GM12892 (cell line): ENCODE measurements around the gene KPTN.

Experiments used
- POLR2A ChIP-seq: IDR thresholded peaks from 2 replicates; pipeline ENCODE4 v1.6.1; 2011; ENCODE audit warnings: low read depth, low read length, control low read depth
- TAF1 ChIP-seq: IDR thresholded peaks from 2 replicates; pipeline ENCODE4 v1.6.1; 2011; ENCODE audit warnings: low read depth, mild to moderate bottlenecking, control low read depth, low read length, borderline replicate concordance

- TF ChIP-seq POLR2A (no peak), TAF1 (no peak)
Measured at GRCh38 chr19:47448360-47448727, 35.7 kb downstream of the KPTN start.
